Vagina (tissue), 2 donors: Measurements from ENCODE around the gene EMILIN1.

ENCODE experiments used
- CTCF ChIP-seq, 3 experiments: fragments of 450-650 bp in 2 of 3; fragments of 200-600 bp in 1 of 3; sonication (generic) in 1 of 3; IDR thresholded peaks; one replicate each; pipeline ENCODE4 v1.5.1; 2017 to 2019; ENCODE audit warnings: antibody characterized with exemption in 3 of 3, mild to moderate bottlenecking in 2 of 3, moderate library complexity in 2 of 3
- POLR2A ChIP-seq, 2 donors: fragments of 450-650 bp; IDR thresholded peaks; one replicate each; pipeline ENCODE4 v1.6.1; 2017; ENCODE audit warnings: antibody characterized with exemption in 2 of 2, mild to moderate bottlenecking in 2 of 2, moderate library complexity in 2 of 2
- POLR2AphosphoS5 ChIP-seq, 2 donors: sonication (generic); formaldehyde crosslinking; IDR thresholded peaks; one replicate each; pipeline ENCODE4 v1.9.0; 2017; ENCODE audit warnings: antibody characterized with exemption in 2 of 2, mild to moderate bottlenecking in 2 of 2, low read depth in 1 of 2; ENCODE audit not compliant: insufficient read depth in 1 of 2

GRCh38 chr2:27053776-27054175 is 24.6 kb upstream of the EMILIN1 start:
- no peak for TF ChIP-seq CTCF (IDR thresholded peaks at IDR 0.05)
- TF ChIP-seq POLR2AphosphoS5 (IDR thresholded peaks at IDR 0.05; ENCODE audit: insufficient read depth in 1 of 2, low read depth in 1 of 2) = no peak
- no peak for TF ChIP-seq POLR2A (IDR thresholded peaks at IDR 0.05)
